ENCODE measurements around the gene ORAI1. TPM values are rescaled to one million over a fixed set of nuclear protein-coding genes. Genes with fewer than 3 reads are reported as not detected.

Gene ORAI1
- polyA plus RNA-seq, 4 donors, result 16.1 to 51.4 (median 28.7) TPM

GRCh38 chr12:121595520-121595919 is 30.8 kb upstream of the ORAI1 start:
- WGBS, 3 donors, result 90 to 94% (median 90%) methylated on average over 12 of the region's 12 CpGs
- DNase-seq, result no peak
- Histone ChIP-seq H3K9me3 (ENCODE audit: control insufficient read depth in 2 of 2, insufficient read depth in 1 of 2, low read depth in 1 of 2, low read length in 1 of 2) (peaks cover 0 to 3% of the 10 kb centered on the region in 2 donors), H3K4me3 (ENCODE audit: low read depth in 1 of 3, low read length in 3 of 3) (no peak overlapping the region), H3K36me3 (ENCODE audit: control insufficient read depth in 3 of 3, insufficient read depth in 2 of 3, low read depth in 1 of 3, low read length in 3 of 3) (peaks cover 0 to 4% (median 0%) of the 10 kb centered on the region in 3 donors), H3K4me1 (ENCODE audit: control insufficient read depth in 3 of 3, insufficient read depth in 2 of 3, low read depth in 1 of 3, low read length in 2 of 3) (peaks cover 0 to 21% (median 0%) of the 10 kb centered on the region in 3 donors), H3K27me3 (ENCODE audit: control insufficient read depth in 3 of 3, insufficient read depth in 3 of 3, low read length in 3 of 3) (no peaks in the 10 kb centered on the region), H3K27ac (ENCODE audit: low read depth in 1 of 3, low read length in 2 of 3) (no peak overlapping the region)
- no peak for FAIRE-seq

- Histone ChIP-seq H3K4me1 (ENCODE audit: control insufficient read depth in 3 of 3, insufficient read depth in 2 of 3, low read depth in 1 of 3, low read length in 2 of 3) (peaks cover 0 to 29% (median 0%) of the 10 kb centered on the region in 3 donors), H3K27ac (ENCODE audit: low read depth in 1 of 3, low read length in 2 of 3) (no peak overlapping the region), H3K9me3 (ENCODE audit: control insufficient read depth in 2 of 2, insufficient read depth in 1 of 2, low read depth in 1 of 2, low read length in 1 of 2) (peaks cover 0 to 8% of the 10 kb centered on the region in 2 donors), H3K36me3 (ENCODE audit: control insufficient read depth in 3 of 3, insufficient read depth in 2 of 3, low read depth in 1 of 3, low read length in 3 of 3) (peaks cover 0 to 4% (median 0%) of the 10 kb centered on the region in 3 donors), H3K27me3 (ENCODE audit: control insufficient read depth in 3 of 3, insufficient read depth in 3 of 3, low read length in 3 of 3) (no peaks in the 10 kb centered on the region), H3K4me3 (ENCODE audit: low read depth in 1 of 3, low read length in 3 of 3) (no peak overlapping the region)
- no peak for DNase-seq
- WGBS, 3 donors, result 92 to 94% (median 93%) methylated on average over 5 of the region's 5 CpGs
- FAIRE-seq, result no peak
These were observed 29.8 kb upstream of the ORAI1 start for GRCh38 chr12:121596526-121596925.

GRCh38 chr12:121600702-121601336 is 25.5 kb upstream of the ORAI1 start:
- Histone ChIP-seq H3K4me1 (ENCODE audit: control insufficient read depth in 3 of 3, insufficient read depth in 2 of 3, low read depth in 1 of 3, low read length in 2 of 3) (peaks cover 0 to 36% (median 0%) of the 10 kb centered on the region in 3 donors), H3K27me3 (ENCODE audit: control insufficient read depth in 3 of 3, insufficient read depth in 3 of 3, low read length in 3 of 3) (no peaks in the 10 kb centered on the region), H3K4me3 (ENCODE audit: low read depth in 1 of 3, low read length in 3 of 3) (no peak overlapping the region), H3K36me3 (ENCODE audit: control insufficient read depth in 3 of 3, insufficient read depth in 2 of 3, low read depth in 1 of 3, low read length in 3 of 3) (no peaks in the 10 kb centered on the region), H3K27ac (ENCODE audit: low read depth in 1 of 3, low read length in 2 of 3) (peak overlapping the region; percentile 65 to 84 (median 78)), H3K9me3 (ENCODE audit: control insufficient read depth in 2 of 2, insufficient read depth in 1 of 2, low read depth in 1 of 2, low read length in 1 of 2) (peaks cover 0 to 8% of the 10 kb centered on the region in 2 donors)
- 20 to 63% (median 49%) methylated on average over 6 of the region's 6 CpGs for WGBS, 3 donors
- FAIRE-seq (no peak), DNase-seq (peak; percentile 92 to 98)

GRCh38 chr12:121602766-121603165 is 23.6 kb upstream of the ORAI1 start:
- peak; percentile 37 to 90 for DNase-seq
- peaks cover 0 to 36% (median 0%) of the 10 kb centered on the region in 3 donors for H3K4me1 ChIP-seq (ENCODE audit: control insufficient read depth in 3 of 3, insufficient read depth in 2 of 3, low read depth in 1 of 3, low read length in 2 of 3)
- peaks cover 0 to 13% of the 10 kb centered on the region in 2 donors for H3K9me3 ChIP-seq (ENCODE audit: control insufficient read depth in 2 of 2, insufficient read depth in 1 of 2, low read depth in 1 of 2, low read length in 1 of 2)
- FAIRE-seq, result peak; percentile 33
- no peaks in the 10 kb centered on the region for H3K27me3 ChIP-seq (ENCODE audit: control insufficient read depth in 3 of 3, insufficient read depth in 3 of 3, low read length in 3 of 3)
- no peaks in the 10 kb centered on the region for H3K36me3 ChIP-seq (ENCODE audit: control insufficient read depth in 3 of 3, insufficient read depth in 2 of 3, low read depth in 1 of 3, low read length in 3 of 3)
- peak overlapping the region; percentile 66 to 96 (median 89) for H3K27ac ChIP-seq (ENCODE audit: low read depth in 1 of 3, low read length in 2 of 3)
- no peak overlapping the region for H3K4me3 ChIP-seq (ENCODE audit: low read depth in 1 of 3, low read length in 3 of 3)
- 16 to 67% (median 25%) methylated on average over 6 of the region's 6 CpGs for WGBS, 3 donors

GRCh38 chr12:121603581-121603980 is 22.7 kb upstream of the ORAI1 start:
- Histone ChIP-seq H3K27ac (ENCODE audit: low read depth in 1 of 3, low read length in 2 of 3) (no peak overlapping the region), H3K9me3 (ENCODE audit: control insufficient read depth in 2 of 2, insufficient read depth in 1 of 2, low read depth in 1 of 2, low read length in 1 of 2) (peaks cover 0 to 13% of the 10 kb centered on the region in 2 donors), H3K4me1 (ENCODE audit: control insufficient read depth in 3 of 3, insufficient read depth in 2 of 3, low read depth in 1 of 3, low read length in 2 of 3) (peaks cover 0 to 29% (median 0%) of the 10 kb centered on the region in 3 donors), H3K4me3 (ENCODE audit: low read depth in 1 of 3, low read length in 3 of 3) (no peak overlapping the region), H3K27me3 (ENCODE audit: control insufficient read depth in 3 of 3, insufficient read depth in 3 of 3, low read length in 3 of 3) (no peaks in the 10 kb centered on the region), H3K36me3 (ENCODE audit: control insufficient read depth in 3 of 3, insufficient read depth in 2 of 3, low read depth in 1 of 3, low read length in 3 of 3) (no peaks in the 10 kb centered on the region)
- 83 to 88% (median 85%) methylated on average over 6 of the region's 6 CpGs for WGBS, 3 donors
- no peak for DNase-seq
- no peak for FAIRE-seq

GRCh38 chr12:121608301-121608700 is 18.0 kb upstream of the ORAI1 start:
- no peak overlapping the region for H3K4me3 ChIP-seq (ENCODE audit: low read depth in 1 of 3, low read length in 3 of 3)
- H3K4me1 ChIP-seq (ENCODE audit: control insufficient read depth in 3 of 3, insufficient read depth in 2 of 3, low read depth in 1 of 3, low read length in 2 of 3), result peaks cover 0 to 5% (median 0%) of the 10 kb centered on the region in 3 donors
- DNase-seq, result no peak
- no peaks in the 10 kb centered on the region for H3K27me3 ChIP-seq (ENCODE audit: control insufficient read depth in 3 of 3, insufficient read depth in 3 of 3, low read length in 3 of 3)
- H3K27ac ChIP-seq (ENCODE audit: low read depth in 1 of 3, low read length in 2 of 3), result no peak overlapping the region
- WGBS, 3 donors, result 88 to 90% (median 90%) methylated on average over 6 of the region's 6 CpGs
- peaks cover 0 to 5% of the 10 kb centered on the region in 2 donors for H3K9me3 ChIP-seq (ENCODE audit: control insufficient read depth in 2 of 2, insufficient read depth in 1 of 2, low read depth in 1 of 2, low read length in 1 of 2)
- no peak for FAIRE-seq
- no peaks in the 10 kb centered on the region for H3K36me3 ChIP-seq (ENCODE audit: control insufficient read depth in 3 of 3, insufficient read depth in 2 of 3, low read depth in 1 of 3, low read length in 3 of 3)

- FAIRE-seq (no peak), DNase-seq (peak; percentile 74 to 76)
- Histone ChIP-seq H3K4me3 (ENCODE audit: low read depth in 1 of 3, low read length in 3 of 3) (no peak overlapping the region), H3K27me3 (ENCODE audit: control insufficient read depth in 3 of 3, insufficient read depth in 3 of 3, low read length in 3 of 3) (no peaks in the 10 kb centered on the region), H3K27ac (ENCODE audit: low read depth in 1 of 3, low read length in 2 of 3) (peak overlapping the region in 2 of 3 donors; percentile 50 to 56), H3K9me3 (ENCODE audit: control insufficient read depth in 2 of 2, insufficient read depth in 1 of 2, low read depth in 1 of 2, low read length in 1 of 2) (peaks cover 0 to 5% of the 10 kb centered on the region in 2 donors), H3K36me3 (ENCODE audit: control insufficient read depth in 3 of 3, insufficient read depth in 2 of 3, low read depth in 1 of 3, low read length in 3 of 3) (no peaks in the 10 kb centered on the region), H3K4me1 (ENCODE audit: control insufficient read depth in 3 of 3, insufficient read depth in 2 of 3, low read depth in 1 of 3, low read length in 2 of 3) (peaks cover 0 to 5% (median 0%) of the 10 kb centered on the region in 3 donors)
- WGBS, 3 donors, result 25 to 38% (median 34%) methylated on average over 11 of the region's 11 CpGs
These were observed 15.8 kb upstream of the ORAI1 start for GRCh38 chr12:121610239-121611149.

GRCh38 chr12:121611306-121611705 is 15.0 kb upstream of the ORAI1 start:
- peaks cover 0 to 5% (median 0%) of the 10 kb centered on the region in 3 donors for H3K4me1 ChIP-seq (ENCODE audit: control insufficient read depth in 3 of 3, insufficient read depth in 2 of 3, low read depth in 1 of 3, low read length in 2 of 3)
- H3K27me3 ChIP-seq (ENCODE audit: control insufficient read depth in 3 of 3, insufficient read depth in 3 of 3, low read length in 3 of 3), result no peaks in the 10 kb centered on the region
- no peaks in the 10 kb centered on the region for H3K36me3 ChIP-seq (ENCODE audit: control insufficient read depth in 3 of 3, insufficient read depth in 2 of 3, low read depth in 1 of 3, low read length in 3 of 3)
- FAIRE-seq (no peak), DNase-seq (peak in 1 of 2 donors; percentile 21)
- no peak overlapping the region for H3K4me3 ChIP-seq (ENCODE audit: low read depth in 1 of 3, low read length in 3 of 3)
- 77 to 90% (median 78%) methylated on average over 2 of the region's 2 CpGs for WGBS, 3 donors
- H3K9me3 ChIP-seq (ENCODE audit: control insufficient read depth in 2 of 2, insufficient read depth in 1 of 2, low read depth in 1 of 2, low read length in 1 of 2), result peaks cover 0 to 5% of the 10 kb centered on the region in 2 donors
- H3K27ac ChIP-seq (ENCODE audit: low read depth in 1 of 3, low read length in 2 of 3), result no peak overlapping the region
